ENCODE results near the gene RPL31.

RPL31 gene

DNA sequence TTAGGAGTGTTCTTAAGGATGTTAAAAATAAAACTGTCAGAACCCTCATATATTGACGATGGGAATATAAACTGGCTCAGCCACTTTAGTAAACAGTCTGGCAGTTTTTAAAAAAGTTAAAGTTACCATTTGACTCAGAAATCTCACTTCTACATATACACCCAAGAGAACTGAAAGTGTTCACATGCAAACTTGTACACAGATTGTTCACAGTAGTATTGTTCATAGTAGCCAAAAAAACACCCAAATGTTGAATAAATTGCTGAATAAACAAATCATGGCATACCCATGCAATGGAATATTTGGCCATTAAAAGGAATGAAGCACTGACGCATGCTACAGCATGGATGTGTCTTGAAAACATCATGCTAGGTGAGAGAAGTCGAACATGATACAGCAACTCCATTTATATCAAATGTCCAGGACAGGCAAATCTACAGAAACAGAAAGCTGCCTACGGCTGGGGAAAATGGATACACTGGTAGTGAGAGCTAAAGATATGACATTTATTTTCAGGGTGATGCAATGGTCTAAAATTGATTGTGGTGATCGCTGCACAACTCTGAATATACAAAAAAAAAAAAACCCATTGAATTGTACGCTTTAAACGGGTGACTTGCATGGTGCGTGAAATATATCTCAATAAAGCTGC lies 10.1 kb downstream of the RPL31 start:
- Histone ChIP-seq H3K36me3 (ENCODE audit: insufficient read depth, low read length) (peaks cover 77% of the 10 kb centered on the region), H3K9me3 (ENCODE audit: insufficient read depth, low read depth, low read length) (no peaks in the 10 kb centered on the region), H3K9ac (ENCODE audit: low read depth, low read length) (no peak overlapping the region), H3K4me3 (ENCODE audit: low read length) (no peak overlapping the region), H3K27ac (ENCODE audit: low read depth, low read length) (no peak overlapping the region), H3K27me3 (ENCODE audit: insufficient read depth, low read length) (no peaks in the 10 kb centered on the region), H3K4me1 (ENCODE audit: insufficient read depth, low read length) (no peaks in the 10 kb centered on the region)
- WGBS = 92% methylated on average over 8 of the region's 8 CpGs

DNA sequence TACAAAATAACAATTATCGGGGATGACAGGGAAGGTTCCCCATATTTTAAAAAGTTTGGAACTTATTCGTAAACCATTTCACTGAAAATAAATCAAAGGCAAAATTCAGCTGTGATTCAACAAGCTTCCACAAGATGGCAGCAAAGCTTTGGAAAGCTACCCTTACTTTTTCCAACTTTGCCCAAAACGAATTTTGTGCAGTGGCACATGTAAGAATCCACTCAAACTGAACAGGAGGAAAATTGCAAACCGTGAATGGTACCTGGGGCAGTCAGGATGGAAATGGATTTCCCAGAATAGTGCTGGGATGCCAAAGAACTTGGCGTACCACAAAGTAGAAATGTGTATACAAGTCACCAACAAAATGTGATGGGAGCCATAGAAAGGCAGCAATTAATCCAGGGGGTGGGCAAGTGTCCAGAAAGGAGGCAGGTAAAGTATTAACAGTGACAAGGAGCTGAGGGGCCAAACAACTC lies 10.7 kb downstream of the RPL31 start:
- H3K36me3 ChIP-seq (ENCODE audit: insufficient read depth, low read length) = peaks cover 77% of the 10 kb centered on the region
- 80% methylated on average over 5 of the region's 5 CpGs for WGBS
- H3K27ac ChIP-seq (ENCODE audit: low read depth, low read length) = no peak overlapping the region
- H3K4me1 ChIP-seq (ENCODE audit: insufficient read depth, low read length) = no peaks in the 10 kb centered on the region
- no peak overlapping the region for H3K4me3 ChIP-seq (ENCODE audit: low read length)
- H3K9me3 ChIP-seq (ENCODE audit: insufficient read depth, low read depth, low read length) = no peaks in the 10 kb centered on the region
- no peak overlapping the region for H3K9ac ChIP-seq (ENCODE audit: low read depth, low read length)
- H3K27me3 ChIP-seq (ENCODE audit: insufficient read depth, low read length) = no peaks in the 10 kb centered on the region

DNA sequence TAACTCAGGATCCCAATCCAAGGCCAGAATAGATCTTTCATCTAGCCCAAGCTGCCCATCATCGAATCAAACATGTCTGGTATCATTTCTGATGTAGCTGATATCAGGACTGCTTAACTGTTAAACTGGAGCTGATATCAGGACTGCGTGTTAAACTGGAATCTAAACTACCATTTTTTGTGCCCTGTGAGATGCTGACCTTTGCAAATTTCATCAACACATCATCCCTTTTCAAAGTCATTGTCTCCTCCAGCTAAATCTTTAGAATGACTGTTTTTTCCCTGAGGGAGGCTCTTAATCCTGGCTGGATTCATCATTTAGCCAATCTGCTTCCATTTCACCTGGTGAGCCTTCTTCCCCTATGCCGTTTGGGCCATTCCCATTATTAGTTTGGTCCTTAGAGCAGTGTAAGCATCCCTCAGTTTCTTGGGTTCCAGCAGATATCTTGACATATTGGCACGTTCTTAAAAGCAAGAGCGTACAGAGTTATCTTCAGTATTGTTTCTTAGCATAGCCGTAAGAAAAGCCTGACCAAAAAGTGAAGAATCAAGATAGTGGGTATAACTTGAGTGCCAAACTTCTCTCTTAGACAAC lies 12.3 kb downstream of the RPL31 start:
- no peaks in the 10 kb centered on the region for H3K4me1 ChIP-seq (ENCODE audit: insufficient read depth, low read length)
- H3K27ac ChIP-seq (ENCODE audit: low read depth, low read length) = no peak overlapping the region
- no peaks in the 10 kb centered on the region for H3K27me3 ChIP-seq (ENCODE audit: insufficient read depth, low read length)
- H3K4me3 ChIP-seq (ENCODE audit: low read length) = no peak overlapping the region
- no peaks in the 10 kb centered on the region for H3K9me3 ChIP-seq (ENCODE audit: insufficient read depth, low read depth, low read length)
- no peak overlapping the region for H3K9ac ChIP-seq (ENCODE audit: low read depth, low read length)
- H3K36me3 ChIP-seq (ENCODE audit: insufficient read depth, low read length) = peaks cover 79% of the 10 kb centered on the region
- WGBS = 95% methylated on average over 6 of the region's 6 CpGs

DNA sequence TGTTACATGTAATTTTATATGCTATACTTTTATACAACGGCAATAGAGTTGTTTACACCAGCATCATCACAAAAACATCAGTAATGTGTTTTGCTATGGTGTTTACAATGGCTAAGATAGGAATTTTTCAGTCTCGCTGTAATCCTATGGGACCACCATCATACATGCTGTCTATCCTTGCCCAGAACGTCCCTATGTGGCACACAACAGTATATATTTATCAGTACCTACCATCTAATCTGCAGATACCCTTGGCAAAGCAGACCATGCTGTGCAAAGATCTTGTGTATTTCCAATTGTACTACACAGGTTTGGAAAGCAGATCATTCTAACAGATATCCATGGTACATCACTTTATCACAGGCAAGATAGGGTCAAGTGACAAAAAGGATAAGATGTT lies 15.3 kb downstream of the RPL31 start:
- WGBS = 99% methylated on average over 2 of the region's 3 CpGs
- Histone ChIP-seq H3K4me1 (ENCODE audit: insufficient read depth, low read length) (no peaks in the 10 kb centered on the region), H3K27me3 (ENCODE audit: insufficient read depth, low read length) (no peaks in the 10 kb centered on the region), H3K9me3 (ENCODE audit: insufficient read depth, low read depth, low read length) (no peaks in the 10 kb centered on the region), H3K9ac (ENCODE audit: low read depth, low read length) (no peak overlapping the region), H3K4me3 (ENCODE audit: low read length) (no peak overlapping the region), H3K27ac (ENCODE audit: low read depth, low read length) (no peak overlapping the region), H3K36me3 (ENCODE audit: insufficient read depth, low read length) (peaks cover 80% of the 10 kb centered on the region)

DNA sequence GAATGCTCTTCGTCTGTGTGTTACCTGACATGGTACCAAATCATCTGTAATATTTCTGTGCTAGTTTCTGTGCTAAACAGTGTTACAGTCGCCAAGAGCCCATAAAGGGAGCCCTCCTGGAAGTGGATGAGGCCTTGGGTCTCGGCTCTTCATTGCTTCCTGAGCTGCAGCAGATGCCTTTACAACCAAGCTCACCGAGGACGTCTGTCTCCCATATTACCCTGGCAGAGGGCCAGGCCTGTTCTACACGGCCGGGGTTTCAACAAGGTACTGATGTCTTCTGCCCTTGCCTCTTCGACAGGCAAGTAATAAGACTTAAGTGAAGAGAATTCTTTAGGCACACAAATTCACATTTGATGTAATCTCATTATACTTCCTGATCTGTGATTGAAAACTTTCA lies 16.8 kb downstream of the RPL31 start:
- Histone ChIP-seq H3K4me3 (ENCODE audit: low read length) (no peak overlapping the region), H3K27ac (ENCODE audit: low read depth, low read length) (no peak overlapping the region), H3K9me3 (ENCODE audit: insufficient read depth, low read depth, low read length) (no peaks in the 10 kb centered on the region), H3K9ac (ENCODE audit: low read depth, low read length) (no peak overlapping the region), H3K4me1 (ENCODE audit: insufficient read depth, low read length) (no peaks in the 10 kb centered on the region), H3K27me3 (ENCODE audit: insufficient read depth, low read length) (no peaks in the 10 kb centered on the region), H3K36me3 (ENCODE audit: insufficient read depth, low read length) (peaks cover 72% of the 10 kb centered on the region)
- 97% methylated on average over 7 of the region's 8 CpGs for WGBS

DNA sequence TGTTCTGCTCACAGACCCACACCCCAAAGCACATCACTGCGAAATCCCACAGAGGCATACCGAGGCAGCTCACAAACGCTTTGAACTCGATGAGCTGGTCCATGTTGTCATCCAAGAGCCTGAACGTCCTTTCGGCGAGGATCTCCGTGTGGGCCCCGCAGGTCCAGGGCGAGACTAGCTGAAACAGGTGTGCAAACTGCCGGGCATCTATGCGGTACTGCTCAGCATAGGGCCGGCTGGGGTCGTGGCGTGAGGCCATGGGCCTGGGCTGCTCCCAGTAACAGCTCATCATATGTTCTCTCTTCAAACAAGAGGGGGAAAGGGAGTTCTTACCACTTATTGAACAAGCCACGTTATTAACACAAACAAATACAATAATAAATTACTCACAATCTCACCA lies 20.1 kb downstream of the RPL31 start:
- Histone ChIP-seq H3K9ac (ENCODE audit: low read depth, low read length) (no peak overlapping the region), H3K4me3 (ENCODE audit: low read length) (no peak overlapping the region), H3K27me3 (ENCODE audit: insufficient read depth, low read length) (no peaks in the 10 kb centered on the region), H3K4me1 (ENCODE audit: insufficient read depth, low read length) (peaks cover 14% of the 10 kb centered on the region), H3K36me3 (ENCODE audit: insufficient read depth, low read length) (peaks cover 54% of the 10 kb centered on the region), H3K9me3 (ENCODE audit: insufficient read depth, low read depth, low read length) (no peaks in the 10 kb centered on the region), H3K27ac (ENCODE audit: low read depth, low read length) (no peak overlapping the region)
- WGBS = 96% methylated on average over 16 of the region's 16 CpGs

DNA sequence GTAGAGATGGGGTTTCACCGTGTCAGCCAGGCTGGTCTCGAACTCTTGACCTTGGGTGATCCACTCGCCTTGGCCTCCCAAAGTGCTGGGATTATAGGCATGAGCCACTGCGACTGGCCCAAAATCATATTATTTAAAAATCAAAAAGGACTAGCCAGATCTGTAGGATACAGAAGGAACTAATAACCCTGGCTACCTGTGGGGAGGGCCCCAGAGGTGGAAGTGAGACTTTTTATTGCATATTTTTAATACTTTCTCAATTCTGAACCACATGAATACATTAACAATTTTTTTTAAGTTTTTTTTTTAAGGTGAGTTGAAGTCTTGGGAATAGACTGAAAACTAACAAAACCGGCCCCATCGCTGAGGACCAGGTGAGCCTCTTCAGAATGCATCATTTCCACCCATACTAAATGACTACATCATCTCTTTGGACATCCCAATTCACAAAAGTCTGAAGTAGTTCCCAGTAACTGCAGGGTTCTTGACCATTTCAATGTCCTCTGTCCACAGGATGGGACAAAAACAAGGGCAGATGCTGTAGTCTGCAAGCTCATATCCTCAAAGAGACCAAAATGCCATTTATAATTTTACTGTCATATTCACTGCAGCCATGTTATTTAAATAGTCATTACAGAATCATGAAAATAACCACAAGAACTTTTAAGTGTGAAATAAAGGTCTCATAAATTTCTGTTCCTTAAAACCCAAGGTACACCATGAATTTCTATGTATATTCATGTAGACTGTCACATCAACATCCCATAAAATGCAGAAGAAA lies 21.4 kb downstream of the RPL31 start:
- H3K4me1 ChIP-seq (ENCODE audit: insufficient read depth, low read length) = peaks cover 14% of the 10 kb centered on the region
- over 99% methylated on average over 6 of the region's 6 CpGs for WGBS

DNA sequence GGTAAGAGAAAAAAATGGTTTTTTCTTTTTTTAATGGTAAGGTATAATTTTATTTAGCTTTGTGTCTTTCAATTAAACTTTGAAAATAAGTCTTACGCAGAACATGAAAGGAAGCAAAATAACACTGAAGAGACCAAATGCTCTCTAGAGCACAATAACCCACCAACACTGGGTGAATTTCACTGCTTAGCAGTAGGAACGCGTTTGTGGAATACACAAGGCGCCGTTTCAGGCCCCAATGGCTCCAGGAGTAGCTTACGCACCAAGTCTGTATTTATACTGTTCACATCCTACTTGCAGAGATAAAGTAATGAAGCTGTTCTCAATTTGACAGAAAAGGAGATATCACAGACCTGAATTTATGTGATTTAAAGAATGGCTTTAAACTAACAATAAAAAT lies 23.5 kb downstream of the RPL31 start:
- H3K36me3 ChIP-seq (ENCODE audit: insufficient read depth, low read length) = peaks cover 32% of the 10 kb centered on the region
- no peak overlapping the region for H3K4me3 ChIP-seq (ENCODE audit: low read length)
- peaks cover 14% of the 10 kb centered on the region for H3K4me1 ChIP-seq (ENCODE audit: insufficient read depth, low read length)
- no peaks in the 10 kb centered on the region for H3K9me3 ChIP-seq (ENCODE audit: insufficient read depth, low read depth, low read length)
- 95% methylated on average over 6 of the region's 6 CpGs for WGBS
- H3K27ac ChIP-seq (ENCODE audit: low read depth, low read length) = no peak overlapping the region
- H3K9ac ChIP-seq (ENCODE audit: low read depth, low read length) = no peak overlapping the region
- no peaks in the 10 kb centered on the region for H3K27me3 ChIP-seq (ENCODE audit: insufficient read depth, low read length)

More for the DNA sequence above, 21.4 kb downstream of the RPL31 start:
- no peak overlapping the region for H3K4me3 ChIP-seq (ENCODE audit: low read length)
- H3K36me3 ChIP-seq (ENCODE audit: insufficient read depth, low read length) = peaks cover 42% of the 10 kb centered on the region
- no peak overlapping the region for H3K9ac ChIP-seq (ENCODE audit: low read depth, low read length)
- no peak overlapping the region for H3K27ac ChIP-seq (ENCODE audit: low read depth, low read length)
- no peaks in the 10 kb centered on the region for H3K27me3 ChIP-seq (ENCODE audit: insufficient read depth, low read length)
- no peaks in the 10 kb centered on the region for H3K9me3 ChIP-seq (ENCODE audit: insufficient read depth, low read depth, low read length)

DNA sequence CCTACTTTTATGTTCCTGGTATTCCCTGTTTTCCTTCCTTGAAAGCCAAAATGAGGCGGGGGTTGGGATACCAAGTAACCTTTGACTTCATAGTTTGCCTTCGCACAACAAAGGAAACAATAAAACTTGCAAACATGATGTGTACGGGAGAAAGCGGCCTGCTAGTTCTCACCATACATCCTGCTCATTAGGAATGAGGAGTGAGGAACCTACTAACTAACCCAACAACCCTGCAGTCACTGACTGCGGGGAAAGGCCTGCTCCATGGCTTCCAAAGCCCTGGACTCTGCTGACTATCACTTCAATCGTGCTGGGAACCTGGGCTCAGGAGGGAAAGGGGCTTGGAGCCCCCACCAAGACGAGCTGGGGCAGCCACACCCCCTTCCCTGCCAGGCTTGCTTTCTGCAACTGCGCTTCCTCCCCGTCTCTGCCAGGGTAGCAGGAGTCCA lies 24.2 kb downstream of the RPL31 start:
- no peaks in the 10 kb centered on the region for H3K9me3 ChIP-seq (ENCODE audit: insufficient read depth, low read depth, low read length)
- WGBS = 56% methylated on average over 9 of the region's 9 CpGs
- H3K27me3 ChIP-seq (ENCODE audit: insufficient read depth, low read length) = no peaks in the 10 kb centered on the region
- H3K4me3 ChIP-seq (ENCODE audit: low read length) = no peak overlapping the region
- peak overlapping the region; percentile 57; the same call in 1 of the 2 replicates for H3K27ac ChIP-seq (ENCODE audit: low read depth, low read length)
- peak overlapping the region; percentile 4; the same call in 1 of the 2 replicates for H3K9ac ChIP-seq (ENCODE audit: low read depth, low read length)
- H3K36me3 ChIP-seq (ENCODE audit: insufficient read depth, low read length) = peaks cover 25% of the 10 kb centered on the region
- peaks cover 14% of the 10 kb centered on the region for H3K4me1 ChIP-seq (ENCODE audit: insufficient read depth, low read length)

DNA sequence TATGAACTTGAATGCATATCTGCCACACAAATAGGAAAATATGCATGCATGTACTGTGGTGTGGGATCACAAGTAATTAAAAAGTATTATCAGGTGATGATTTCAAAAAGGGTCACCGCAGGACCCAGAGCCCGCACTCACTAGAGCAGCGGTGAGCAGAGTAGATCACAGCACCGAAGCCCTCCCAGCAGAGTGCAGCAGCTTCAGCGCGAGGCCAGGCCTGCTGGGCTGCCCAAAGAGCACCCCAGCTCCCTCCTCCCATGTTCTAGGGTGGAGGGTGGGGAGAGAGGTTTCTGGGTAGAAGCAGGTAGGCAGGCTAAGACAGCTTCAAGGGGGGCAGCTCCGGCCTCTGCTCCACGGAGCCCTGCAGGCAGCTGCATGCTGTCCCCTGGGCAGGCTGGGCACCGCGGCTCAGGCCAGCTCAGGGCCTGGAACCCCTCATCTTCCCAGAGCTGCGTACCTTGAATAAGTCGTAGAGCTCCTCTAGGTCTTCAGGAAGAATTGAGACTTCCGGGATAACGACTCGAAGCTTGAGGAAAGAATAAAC lies 24.9 kb downstream of the RPL31 start:
- Histone ChIP-seq H3K4me1 (ENCODE audit: insufficient read depth, low read length) (peaks cover 14% of the 10 kb centered on the region), H3K36me3 (ENCODE audit: insufficient read depth, low read length) (peaks cover 18% of the 10 kb centered on the region), H3K27ac (ENCODE audit: low read depth, low read length) (no peak overlapping the region), H3K9me3 (ENCODE audit: insufficient read depth, low read depth, low read length) (no peaks in the 10 kb centered on the region), H3K9ac (ENCODE audit: low read depth, low read length) (no peak overlapping the region), H3K27me3 (ENCODE audit: insufficient read depth, low read length) (no peaks in the 10 kb centered on the region), H3K4me3 (ENCODE audit: low read length) (no peak overlapping the region)
- WGBS = 89% methylated on average over 15 of the region's 15 CpGs

DNA sequence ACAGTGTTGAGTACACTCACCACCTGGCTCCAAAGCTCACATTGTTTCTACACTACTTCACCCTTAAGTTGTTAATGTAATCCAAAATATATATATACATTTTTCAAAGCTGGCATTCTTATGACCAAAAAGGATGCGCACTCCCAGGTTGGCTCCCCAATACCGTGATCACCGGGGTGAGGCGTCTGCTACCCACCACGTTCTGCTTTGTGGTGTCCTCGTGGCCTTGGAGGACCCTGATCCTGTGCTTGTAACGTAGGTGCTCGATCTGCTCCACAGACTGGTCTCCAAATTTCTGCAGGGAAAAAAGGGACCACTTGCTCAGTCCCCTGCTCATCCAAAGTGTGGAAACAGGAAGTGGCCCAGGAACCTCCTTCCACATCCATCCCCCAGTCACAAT lies 25.8 kb downstream of the RPL31 start:
- no peaks in the 10 kb centered on the region for H3K27me3 ChIP-seq (ENCODE audit: insufficient read depth, low read length)
- whole genome bisulfite sequencing = 97% methylated on average over 8 of the region's 8 CpGs
- H3K4me3 ChIP-seq (ENCODE audit: low read length) = no peak overlapping the region
- peaks cover 18% of the 10 kb centered on the region for H3K36me3 ChIP-seq (ENCODE audit: insufficient read depth, low read length)
- H3K4me1 ChIP-seq (ENCODE audit: insufficient read depth, low read length) = peaks cover 14% of the 10 kb centered on the region
- no peaks in the 10 kb centered on the region for H3K9me3 ChIP-seq (ENCODE audit: insufficient read depth, low read depth, low read length)
- H3K27ac ChIP-seq (ENCODE audit: low read depth, low read length) = no peak overlapping the region
- H3K9ac ChIP-seq (ENCODE audit: low read depth, low read length) = no peak overlapping the region
